Large intestine (tissue), 12 donors: ENCODE results near the gene NDUFAF5. TPM values are rescaled to one million over a fixed set of nuclear protein-coding genes. Genes with fewer than 3 reads are reported as not detected.
"Not testable (repeated sequence)": the region's sequence is repeated elsewhere in the genome, so short reads cannot be mapped to it uniquely, and the experiment has no call there.

Source experiments
- DNase-seq, 2 donors: peaks; one replicate each; pipeline versions ENCODE4 v3.0.0 to v3.0.0-alpha.2; 2013
- H3K27ac ChIP-seq: one replicate; pipeline ENCODE4 v1.5.1; 2013; ENCODE audit warnings: low read length
- H3K27me3 ChIP-seq: 2 replicates; pipeline ENCODE4 v1.6.1; 2013; ENCODE audit warnings: low read length; ENCODE audit not compliant: control insufficient read depth, insufficient read depth
- H3K36me3 ChIP-seq: 2 replicates; pipeline ENCODE4 v1.6.1; 2013; ENCODE audit warnings: low read length; ENCODE audit not compliant: control insufficient read depth, insufficient read depth
- H3K4me1 ChIP-seq: one replicate; pipeline ENCODE4 v1.6.1; 2013; ENCODE audit warnings: low read length; ENCODE audit not compliant: control insufficient read depth, insufficient read depth
- H3K4me3 ChIP-seq: one replicate; pipeline ENCODE4 v1.5.1; 2013; ENCODE audit warnings: low read length
- H3K9me3 ChIP-seq: one replicate; pipeline ENCODE4 v1.6.1; 2013; ENCODE audit warnings: mild to moderate bottlenecking, low read depth, low read length, moderate library complexity; ENCODE audit not compliant: control insufficient read depth
- WGBS: methylation state at CpG from one replicate; pipeline ENCODE4 v1.1.5; 2013; ENCODE audit warnings: low lambda C conversion rate; ENCODE audit not compliant: insufficient coverage; 5-methylcytosine and 5-hydroxymethylcytosine counted together
- long read RNA-seq, 11 donors: transcript quantifications; one replicate each; lab custom pipeline, GENCODE V29; 2026
- polyA plus RNA-seq: library from polyadenylated mRNA; unstranded; fragments of 120-200 nt; gene quantifications from one replicate; pipeline ENCODE4 v1.2.1, GENCODE V29; 2013

NDUFAF5 gene, protein sequence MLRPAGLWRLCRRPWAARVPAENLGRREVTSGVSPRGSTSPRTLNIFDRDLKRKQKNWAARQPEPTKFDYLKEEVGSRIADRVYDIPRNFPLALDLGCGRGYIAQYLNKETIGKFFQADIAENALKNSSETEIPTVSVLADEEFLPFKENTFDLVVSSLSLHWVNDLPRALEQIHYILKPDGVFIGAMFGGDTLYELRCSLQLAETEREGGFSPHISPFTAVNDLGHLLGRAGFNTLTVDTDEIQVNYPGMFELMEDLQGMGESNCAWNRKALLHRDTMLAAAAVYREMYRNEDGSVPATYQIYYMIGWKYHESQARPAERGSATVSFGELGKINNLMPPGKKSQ
- polyA plus RNA-seq, result 22.7 TPM
- long read RNA-seq, donor 1, full-length matches to known transcripts, result 2 of 2 reads
- long read RNA-seq, donor 1, partial matches to known transcripts, result 0 of 2 reads
- long read RNA-seq, donor 1, other reads (novel, unspliced or antisense), result 0 of 2 reads
- long read RNA-seq, donor 2, full-length matches to known transcripts, result 4 of 4 reads
- long read RNA-seq, donor 2, partial matches to known transcripts, result 0 of 4 reads
- long read RNA-seq, donor 2, other reads (novel, unspliced or antisense), result 0 of 4 reads
- long read RNA-seq, donor 3, partial matches to known transcripts, result 0 of 4 reads
- long read RNA-seq, donor 3, other reads (novel, unspliced or antisense), result 0 of 4 reads
- long read RNA-seq, donor 4, full-length matches to known transcripts, result 1 of 1 reads
- long read RNA-seq, donor 4, partial matches to known transcripts, result 0 of 1 reads
- long read RNA-seq, donor 4, other reads (novel, unspliced or antisense), result 0 of 1 reads
- long read RNA-seq, donor 5, full-length matches to known transcripts, result 4 of 4 reads
- long read RNA-seq, donor 5, partial matches to known transcripts, result 0 of 4 reads
- long read RNA-seq, donor 5, other reads (novel, unspliced or antisense), result 0 of 4 reads
- long read RNA-seq, donor 6, partial matches to known transcripts, result 0 of 4 reads
- long read RNA-seq, donor 6, other reads (novel, unspliced or antisense), result 0 of 4 reads
- long read RNA-seq, donor 7, partial matches to known transcripts, result 0 of 1 reads
- long read RNA-seq, donor 7, other reads (novel, unspliced or antisense), result 0 of 1 reads
- long read RNA-seq, donor 8, partial matches to known transcripts, result 0 of 3 reads
- long read RNA-seq, donor 8, other reads (novel, unspliced or antisense), result 0 of 3 reads
- long read RNA-seq, donor 9, full-length matches to known transcripts, result 3 of 3 reads
- long read RNA-seq, donor 9, partial matches to known transcripts, result 0 of 3 reads
- long read RNA-seq, donor 9, other reads (novel, unspliced or antisense), result 0 of 3 reads
- long read RNA-seq, donor 10, full-length matches to known transcripts, result 2 of 2 reads
- long read RNA-seq, donor 10, partial matches to known transcripts, result 0 of 2 reads
- long read RNA-seq, donor 10, other reads (novel, unspliced or antisense), result 0 of 2 reads
- long read RNA-seq, donor 11, partial matches to known transcripts, result 0 of 2 reads
- long read RNA-seq, donor 11, other reads (novel, unspliced or antisense), result 0 of 2 reads

DNA sequence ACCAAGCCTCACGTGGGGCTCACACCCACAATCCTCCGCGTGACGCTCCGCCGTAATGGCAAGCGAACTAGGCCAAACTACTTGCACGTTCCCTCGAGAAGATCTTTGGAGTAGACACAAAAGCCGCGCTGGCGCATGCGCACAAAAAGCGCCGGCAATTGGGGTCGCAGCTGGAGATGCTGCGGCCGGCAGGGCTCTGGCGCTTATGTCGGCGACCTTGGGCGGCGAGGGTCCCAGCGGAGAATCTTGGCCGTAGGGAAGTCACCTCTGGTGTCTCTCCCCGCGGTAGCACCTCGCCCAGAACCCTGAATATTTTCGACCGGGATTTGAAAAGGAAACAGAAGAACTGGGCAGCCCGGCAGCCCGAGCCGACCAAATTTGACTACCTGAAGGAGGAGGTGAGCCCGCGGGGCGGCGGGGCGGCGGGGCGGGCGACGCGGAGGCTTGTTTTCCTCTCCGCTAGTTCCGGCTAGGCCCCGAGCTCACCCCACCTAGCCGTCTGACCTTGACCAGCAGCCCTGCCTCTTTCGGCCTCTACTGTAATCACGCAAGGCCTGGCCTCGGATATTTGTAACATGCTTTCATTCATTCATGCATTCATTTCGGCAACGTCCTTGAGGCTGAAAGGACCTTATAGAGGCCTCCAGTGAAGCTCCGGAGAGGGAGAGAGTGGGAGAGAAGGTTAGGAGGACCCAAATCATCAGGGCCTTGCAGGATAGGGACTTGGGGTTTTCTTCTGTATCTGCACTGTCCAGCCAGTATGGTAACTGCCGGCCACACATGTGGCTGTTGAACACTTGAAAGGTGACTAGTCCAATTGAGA lies at the start of gene NDUFAF5, which contains the start of gene ESF1:
TSS of gene NDUFAF5 (plus strand) at position 136 of the 823 bp plus-strand sequence. CDS start at position 177, 41 bp downstream.
TSS of gene ESF1 (minus strand) at position 27 of the 823 bp plus-strand sequence. CDS start 1,779 bp downstream, outside the sequence.
- Histone ChIP-seq H3K27me3 (no peaks in the 10 kb centered on the region), H3K4me1 (peaks cover 14% of the 10 kb centered on the region), H3K4me3 (peak within 1 kb of the TSS; percentile 64), H3K36me3 (peaks cover 26% of the 10 kb centered on the region), H3K9me3 (no peaks in the 10 kb centered on the region), H3K27ac (peak within 1 kb of the TSS; percentile 75)
- 0% methylated on average over 2 of the region's 54 CpGs for WGBS
- DNase-seq, result peak; percentile 96 to 97

DNA sequence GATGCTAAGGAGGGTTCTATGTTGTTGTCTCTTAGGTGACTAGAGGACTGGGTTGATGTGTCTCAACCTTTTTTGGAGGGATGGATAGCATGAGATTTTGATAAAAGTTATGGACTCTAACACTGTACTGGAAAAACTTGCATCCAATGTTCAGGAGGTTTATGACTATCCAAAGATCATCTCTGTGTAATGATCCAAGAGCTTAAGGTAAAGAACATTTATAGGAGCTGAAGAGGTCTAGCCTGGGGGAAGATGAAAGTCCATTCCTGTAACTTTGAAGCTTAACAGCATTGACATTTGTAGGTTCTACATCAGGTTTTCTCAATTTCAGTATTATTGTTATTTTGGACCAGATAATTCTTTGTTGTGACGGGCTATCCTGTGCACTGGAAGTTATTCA lies 49.0 kb upstream of the NDUFAF5 start:
- WGBS, result no CpG with 5 or more reads among the region's 1 CpG
- peaks cover 29% of the 10 kb centered on the region for H3K36me3 ChIP-seq
- no peaks in the 10 kb centered on the region for H3K4me1 ChIP-seq
- no peak overlapping the region for H3K4me3 ChIP-seq
- peak; percentile 42 to 76 for DNase-seq
- no peaks in the 10 kb centered on the region for H3K27me3 ChIP-seq
- H3K27ac ChIP-seq, result no peak overlapping the region
- H3K9me3 ChIP-seq, result no peaks in the 10 kb centered on the region

DNA sequence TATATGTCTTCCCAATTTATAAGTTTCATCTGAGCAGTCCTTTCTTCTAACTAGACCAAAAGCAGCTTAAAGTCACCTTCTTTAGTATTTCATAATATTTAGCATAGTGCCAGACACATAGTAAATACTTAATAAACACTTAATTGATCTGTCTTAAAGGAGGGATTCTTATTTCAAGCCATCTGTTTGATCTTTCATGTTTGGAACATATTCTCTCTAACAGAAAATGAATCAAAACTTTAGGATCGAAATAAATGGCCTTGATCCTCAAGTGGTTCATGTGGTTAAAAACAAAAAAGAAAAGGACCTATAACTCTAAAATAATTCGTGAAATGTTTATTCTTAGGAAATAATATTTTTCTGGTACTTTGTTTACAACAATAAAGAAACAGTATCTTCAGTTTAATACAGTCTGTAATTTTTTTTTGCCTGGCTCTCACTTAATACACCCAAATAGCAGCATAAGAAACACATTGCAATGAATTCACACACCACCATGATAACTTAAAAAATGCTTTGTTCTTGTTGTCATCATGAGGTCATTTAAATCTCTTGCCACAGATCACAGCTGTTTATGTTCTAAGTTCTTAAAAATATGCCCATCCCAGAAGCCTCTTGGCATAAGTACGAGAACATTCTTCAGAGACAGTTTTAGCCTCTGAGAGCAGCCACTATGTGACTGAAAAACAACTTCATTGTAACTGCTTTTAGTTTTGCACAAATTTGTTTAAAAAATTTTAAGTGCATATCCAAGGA lies 48.2 kb upstream of the NDUFAF5 start:
- WGBS, result 96% methylated on average over 2 of the region's 3 CpGs
- no peak for DNase-seq
- no peak overlapping the region for H3K27ac ChIP-seq

DNA sequence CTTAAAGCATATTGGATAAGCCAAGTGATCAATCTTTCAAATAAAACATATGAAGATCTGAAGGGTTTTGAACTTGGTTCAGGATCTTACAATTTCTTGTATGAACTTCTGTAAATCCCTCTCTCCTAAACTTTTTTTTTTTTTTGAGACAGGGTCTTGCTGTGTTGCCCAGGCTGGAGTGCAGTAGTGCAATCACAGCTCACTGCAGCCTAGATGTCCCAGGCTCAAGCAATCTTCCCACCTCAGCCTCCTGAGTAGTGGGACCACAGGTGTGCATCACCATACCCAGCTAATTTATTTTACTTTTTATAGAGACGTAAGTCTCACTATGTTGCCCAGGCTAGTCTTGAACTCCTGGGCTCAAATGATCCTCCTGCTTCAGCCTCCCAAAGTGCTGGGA lies 46.6 kb upstream of the NDUFAF5 start:
- not testable (repeated sequence) for DNase-seq, H3K9me3 ChIP-seq, H3K27me3 ChIP-seq, H3K4me3 ChIP-seq, H3K4me1 ChIP-seq, H3K27ac ChIP-seq
- H3K36me3 ChIP-seq, result peaks cover 14% of the 10 kb centered on the region
- no CpG with 5 or more reads among the region's 1 CpG for WGBS

More for the DNA sequence above, 48.2 kb upstream of the NDUFAF5 start:
- Histone ChIP-seq H3K27me3 (no peaks in the 10 kb centered on the region), H3K9me3 (no peaks in the 10 kb centered on the region), H3K4me1 (no peaks in the 10 kb centered on the region), H3K36me3 (peaks cover 26% of the 10 kb centered on the region), H3K4me3 (no peak overlapping the region)

DNA sequence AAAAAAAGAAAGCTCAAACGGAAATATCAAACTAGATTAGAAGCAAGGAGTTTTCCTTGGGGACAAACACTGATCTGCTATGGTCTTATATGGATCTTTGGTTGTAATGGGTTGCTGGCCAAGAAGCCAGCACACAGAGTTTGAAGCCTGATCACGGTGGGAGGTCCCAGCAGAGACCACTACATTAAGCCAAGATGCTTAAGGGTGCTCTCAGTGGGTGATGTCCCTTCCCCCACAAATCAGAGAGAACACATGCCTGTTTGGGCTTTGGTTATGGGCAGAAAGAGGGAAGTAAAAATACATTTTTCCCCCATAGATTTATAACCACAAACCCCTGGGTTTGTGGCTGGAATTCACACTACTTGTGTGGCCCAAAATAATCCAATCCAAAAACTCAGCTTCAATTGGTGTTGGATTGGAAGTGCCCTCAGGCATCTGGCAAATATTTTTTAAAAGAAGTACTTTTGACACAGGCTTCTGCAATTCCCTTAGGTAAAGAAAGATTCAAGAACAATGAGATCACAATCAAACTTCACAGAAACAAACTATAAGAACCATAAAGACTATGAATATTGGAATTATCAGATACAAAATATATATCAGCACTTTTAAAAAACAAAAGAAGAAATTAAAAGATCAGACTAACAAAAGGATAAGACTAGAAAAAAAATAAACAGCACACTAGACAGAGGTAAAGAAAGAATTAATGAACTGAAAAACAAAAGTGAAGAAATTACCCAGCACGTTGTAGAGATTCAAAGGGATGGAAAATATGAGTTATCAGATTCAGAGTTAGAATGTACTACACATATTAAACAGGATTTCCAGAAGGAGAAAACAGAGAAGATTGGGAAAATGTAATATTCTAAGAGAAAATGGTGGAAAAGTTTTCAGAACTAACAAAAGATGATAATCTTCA lies 44.8 kb upstream of the NDUFAF5 start:
- Histone ChIP-seq H3K9me3 (no peaks in the 10 kb centered on the region), H3K27me3 (no peaks in the 10 kb centered on the region), H3K27ac (no peak overlapping the region), H3K4me3 (no peak overlapping the region), H3K4me1 (no peaks in the 10 kb centered on the region), H3K36me3 (peaks cover 11% of the 10 kb centered on the region)
- DNase-seq, result no peak
- WGBS, result no CpG with 5 or more reads among the region's 3 CpGs

DNA sequence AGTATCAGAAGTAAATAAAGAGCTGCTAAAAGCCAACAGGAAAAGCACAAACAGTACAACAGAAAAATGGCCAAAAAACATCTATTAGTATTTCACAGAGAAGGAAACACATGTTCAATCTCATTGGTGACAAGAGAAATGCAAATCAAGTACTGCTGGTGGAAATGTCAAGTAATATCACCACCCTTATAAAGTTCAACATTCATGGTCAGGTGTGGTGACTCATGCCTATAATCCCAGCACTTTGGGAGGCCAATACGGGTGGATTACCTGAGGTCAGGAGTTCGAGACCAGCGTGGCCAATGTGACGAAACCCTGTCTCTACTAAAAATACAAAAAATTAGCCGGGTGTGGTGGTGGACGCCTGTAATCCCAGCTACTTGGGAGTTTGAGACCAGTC lies 42.9 kb upstream of the NDUFAF5 start:
- Histone ChIP-seq H3K27me3 (no peaks in the 10 kb centered on the region), H3K27ac (no peak overlapping the region), H3K4me1 (no peaks in the 10 kb centered on the region), H3K4me3 (no peak overlapping the region), H3K36me3 (peaks cover 11% of the 10 kb centered on the region), H3K9me3 (no peaks in the 10 kb centered on the region)
- DNase-seq, result no peak
- WGBS, result no CpG with 5 or more reads among the region's 6 CpGs

DNA sequence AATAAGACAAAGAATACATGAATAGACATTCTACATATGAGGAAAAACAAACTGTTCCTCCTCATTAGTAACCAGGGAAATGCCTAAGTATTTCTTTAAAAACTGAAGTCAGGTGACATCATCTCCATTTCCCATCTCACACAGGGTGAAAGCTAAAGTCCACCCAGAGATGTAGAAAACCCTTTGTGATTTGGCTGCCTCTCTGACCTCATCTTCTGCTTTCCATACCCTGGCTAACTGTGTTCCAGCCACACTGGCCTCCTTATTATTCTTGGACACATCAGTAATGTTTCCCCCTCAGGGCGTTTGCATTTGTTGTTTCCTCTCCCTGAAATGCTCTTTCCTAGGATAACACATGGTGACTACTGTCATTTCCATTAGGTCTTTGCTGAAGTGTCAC lies 40.5 kb upstream of the NDUFAF5 start:
- Histone ChIP-seq H3K27ac (no peak overlapping the region), H3K36me3 (peaks cover 11% of the 10 kb centered on the region), H3K9me3 (no peaks in the 10 kb centered on the region), H3K27me3 (no peaks in the 10 kb centered on the region), H3K4me3 (no peak overlapping the region), H3K4me1 (no peaks in the 10 kb centered on the region)
- WGBS, result 100% methylated on average over 1 of the region's 1 CpG
- DNase-seq, result peak in 1 of 2 donors; percentile 24

DNA sequence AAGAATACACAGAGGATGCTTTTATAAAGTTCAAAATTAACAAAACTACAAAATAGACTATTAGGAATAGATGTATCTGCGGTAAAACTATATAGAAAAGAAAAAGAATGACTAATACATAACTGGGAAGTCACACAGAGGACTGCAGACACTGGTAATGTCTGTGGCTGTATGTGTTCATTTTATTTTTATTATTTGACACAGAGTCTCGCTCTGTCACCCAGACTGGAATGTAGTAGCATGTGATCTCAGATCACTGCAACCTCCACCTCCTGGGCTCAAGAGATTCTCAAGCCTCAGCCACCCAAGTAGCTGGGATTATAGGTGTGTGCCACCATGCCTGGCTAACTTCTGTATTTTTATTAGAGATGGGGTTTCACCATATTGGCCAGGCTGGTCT lies 39.0 kb upstream of the NDUFAF5 start:
- Histone ChIP-seq H3K36me3 (peaks cover 9% of the 10 kb centered on the region), H3K4me3 (no peak overlapping the region), H3K27me3 (no peaks in the 10 kb centered on the region), H3K9me3 (no peaks in the 10 kb centered on the region), H3K27ac (no peak overlapping the region), H3K4me1 (no peaks in the 10 kb centered on the region)
- WGBS, result 100% methylated on average over 1 of the region's 2 CpGs
- no peak for DNase-seq
